ENCODE measurements around the gene SNX19.

- TF ChIP-seq CTCF (IDR thresholded peaks at IDR 0.05; ENCODE audit: low read length): no peak
- TF ChIP-seq EZH2 (IDR thresholded peaks at IDR 0.05; ENCODE audit: borderline replicate concordance, low read length): no peak
Measured at GRCh38 chr11:130940706-130941105, 24.4 kb upstream of the SNX19 start.

Measured in OCI-LY1 (cell line).